NCI-H2081 treated with DMSO at 0.1 percent for 48 hours (cell line): ENCODE measurements around the gene BCORL1.

Experiments used
- DNase-seq: peaks from one replicate; lab custom pipeline; 2025; lab: John Stamatoyannopoulos, UW

Gene BCORL1

DNA sequence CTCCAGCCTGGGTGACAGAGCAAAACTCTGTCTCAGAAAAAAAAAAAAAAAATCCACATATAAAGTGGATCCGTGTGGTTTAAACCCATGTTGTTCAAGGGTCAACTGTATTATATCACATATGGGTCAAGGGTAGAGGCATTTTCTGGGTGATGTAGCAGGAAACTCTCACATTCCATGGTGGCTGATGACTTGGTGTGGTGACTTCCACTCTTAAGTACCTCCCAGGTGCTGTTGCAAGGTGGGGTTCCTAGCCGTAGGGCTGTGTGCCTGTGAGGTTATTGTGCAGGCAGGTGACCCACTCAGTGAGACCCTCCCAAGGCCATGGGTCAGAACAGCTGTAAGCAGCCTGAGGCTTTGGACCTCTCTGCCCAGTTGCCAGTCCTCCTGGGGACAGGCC is 110.8 kb downstream of the BCORL1 start:
- no peak for DNase-seq

DNA sequence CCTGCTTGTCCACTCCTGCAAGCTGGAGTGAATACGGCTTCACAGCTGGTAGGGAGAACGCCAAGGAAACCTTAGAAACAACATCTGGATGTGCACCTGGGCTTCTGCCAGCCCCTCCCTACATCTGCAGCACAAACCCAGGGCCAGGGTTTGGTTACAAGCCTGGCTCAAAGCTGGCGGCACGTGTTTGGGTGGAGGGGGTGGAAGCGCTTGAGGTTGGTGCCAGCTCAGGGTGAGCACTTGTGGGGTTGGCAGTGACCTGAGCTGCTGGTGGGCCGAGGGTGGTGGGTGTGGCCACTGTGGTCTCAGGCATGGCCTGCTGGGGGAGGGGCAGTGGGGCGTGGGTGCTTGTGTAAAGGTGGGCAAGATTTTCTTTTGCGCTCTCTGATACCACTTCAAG is 112.3 kb downstream of the BCORL1 start:
- DNase-seq: no peak

DNA sequence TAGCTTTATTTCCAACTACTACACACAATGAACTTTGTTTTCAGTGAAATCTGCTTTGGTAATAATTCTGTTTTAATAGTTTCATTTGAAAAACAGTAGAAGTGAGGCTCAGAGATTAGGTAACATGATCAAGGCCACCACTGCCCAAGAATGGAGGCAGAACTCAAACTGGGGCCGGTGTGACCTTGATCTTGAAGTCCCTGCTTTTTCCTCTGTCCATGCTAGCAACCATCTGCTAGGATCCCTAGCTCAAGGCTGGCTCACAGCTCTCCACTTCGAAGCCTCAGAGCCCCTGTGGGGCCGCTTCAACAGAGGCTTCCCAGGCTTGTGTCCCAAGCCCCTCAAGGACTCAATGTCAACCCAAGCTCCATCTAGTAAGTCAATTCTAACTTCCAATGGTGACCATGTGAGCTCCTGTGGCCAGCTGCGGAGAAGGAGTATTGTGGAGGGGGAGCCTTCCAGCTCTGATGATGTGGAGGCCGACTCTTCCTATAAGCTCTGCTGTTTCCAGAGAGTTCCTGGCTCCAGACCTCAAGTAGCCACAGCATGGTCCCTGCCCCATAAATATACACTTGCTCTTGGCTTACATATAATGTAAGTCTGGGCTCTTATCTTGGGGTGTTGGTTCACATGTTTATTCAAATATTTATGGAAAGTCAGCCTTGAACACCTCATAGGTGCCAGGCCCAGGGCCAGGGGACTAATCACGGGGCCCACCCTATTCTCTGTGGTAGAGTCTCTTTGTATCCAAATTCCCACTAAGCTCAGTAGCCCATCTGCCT is 113.0 kb downstream of the BCORL1 start:
- DNase-seq: no peak

DNA sequence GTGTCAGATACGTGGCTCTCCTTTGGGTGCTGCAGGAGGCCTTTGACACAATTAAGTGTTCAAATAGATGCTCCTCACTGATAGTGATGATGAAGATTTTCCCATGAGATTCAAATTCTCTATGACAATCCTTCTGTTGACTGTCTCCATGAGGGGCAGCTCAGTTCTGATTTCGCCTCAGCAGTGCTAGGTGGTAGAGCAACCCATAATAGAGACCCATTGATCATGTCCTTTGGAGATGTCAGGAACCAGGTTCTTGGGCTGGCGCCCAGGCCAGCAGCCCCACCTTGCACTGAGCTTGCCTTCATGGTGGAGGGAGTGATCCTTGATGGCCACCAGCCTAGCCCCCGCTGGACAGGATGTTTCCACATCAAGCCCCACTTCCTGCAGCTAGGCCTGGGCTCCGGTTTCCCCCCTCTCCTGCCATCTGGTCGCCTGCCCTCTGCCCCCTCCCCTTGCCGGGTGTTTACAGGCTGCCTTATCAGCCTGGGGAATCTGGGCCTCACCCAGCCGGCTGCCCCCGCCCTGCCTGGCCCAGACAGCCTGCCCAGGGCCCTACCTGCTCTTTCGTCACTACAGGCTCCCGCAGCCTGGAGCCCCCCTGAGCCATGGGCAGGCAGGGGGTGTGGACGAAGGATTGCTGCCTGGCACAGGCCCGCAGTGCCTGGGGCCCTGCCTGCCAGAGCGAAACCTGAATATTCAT is 115.2 kb downstream of the BCORL1 start:
- DNase-seq: no peak

DNA sequence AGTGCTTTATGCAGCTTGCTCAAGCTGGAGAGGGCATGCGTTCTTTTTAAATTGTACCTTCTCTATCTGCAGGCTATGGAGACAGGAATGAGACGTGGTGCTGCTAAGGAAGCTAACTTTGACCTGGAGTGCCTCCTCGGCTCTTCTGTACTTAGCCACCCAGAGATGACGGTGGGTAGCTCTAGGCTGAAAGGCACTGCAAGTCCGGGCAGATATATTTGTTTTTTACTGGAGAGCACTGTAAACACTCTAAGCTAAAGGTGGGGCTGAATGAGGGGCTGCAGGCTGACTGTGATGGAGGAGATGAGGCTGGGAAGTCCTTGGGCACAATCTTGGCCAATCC is 115.7 kb downstream of the BCORL1 start:
- DNase-seq: no peak

DNA sequence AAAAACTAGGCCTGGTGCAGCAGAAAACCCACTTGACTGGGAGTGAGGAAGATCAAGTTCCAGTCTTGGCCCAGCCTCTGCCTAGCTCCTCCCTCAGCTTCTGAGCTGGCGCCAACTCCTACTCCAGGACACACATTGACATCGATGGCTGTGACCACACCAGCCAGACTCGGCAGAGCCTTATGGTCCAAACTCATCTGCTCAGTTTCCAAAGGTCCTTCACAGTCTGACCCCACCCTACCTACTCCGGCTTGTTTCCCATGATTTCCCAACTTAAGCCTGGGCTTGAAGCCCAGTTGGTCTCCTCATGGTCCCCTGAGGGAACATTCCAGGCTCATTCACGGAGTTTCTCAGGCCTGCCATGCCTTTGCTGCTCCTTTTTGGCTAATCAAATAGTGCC is 117.7 kb downstream of the BCORL1 start:
- no peak for DNase-seq

DNA sequence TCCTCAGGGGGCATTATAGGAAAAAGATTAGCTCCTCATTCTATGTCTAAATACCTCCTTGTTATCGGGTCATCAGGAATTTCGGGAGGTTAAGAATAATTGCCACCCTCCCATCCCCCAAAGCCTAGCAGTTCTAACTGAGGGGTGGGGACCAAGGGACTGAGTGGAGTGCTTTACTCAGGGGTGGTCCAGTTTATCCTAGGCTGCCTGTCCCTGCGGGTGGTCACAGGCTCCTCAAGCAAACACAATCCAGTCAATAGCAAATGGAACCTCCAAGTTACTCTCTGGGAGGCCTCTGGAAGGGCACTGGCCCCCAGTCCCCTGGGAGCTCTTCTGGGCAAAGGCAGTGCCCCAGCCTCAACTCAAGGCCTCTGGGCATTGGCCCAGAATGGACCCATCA is 121.2 kb downstream of the BCORL1 start:
- no peak for DNase-seq

DNA sequence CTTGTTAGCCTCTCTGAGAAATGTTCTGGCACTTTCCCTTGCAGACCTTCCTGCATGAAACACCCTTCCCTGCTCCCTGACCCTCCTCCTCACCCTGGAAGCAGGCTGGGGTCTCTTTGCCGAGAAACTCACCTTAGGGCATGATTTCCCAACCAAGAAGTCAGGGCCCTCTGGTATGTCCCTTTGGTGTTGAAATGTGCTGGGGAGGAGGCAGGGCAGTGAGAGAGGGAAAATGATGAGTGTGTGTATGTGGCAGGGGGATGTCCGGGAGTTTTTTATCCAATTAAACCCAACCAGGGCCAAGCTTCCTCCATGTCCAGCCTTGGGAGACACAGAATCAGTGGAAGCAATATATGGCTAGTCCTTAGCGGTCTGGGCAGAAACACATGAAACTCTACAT is 122.8 kb downstream of the BCORL1 start:
- no peak for DNase-seq

DNA sequence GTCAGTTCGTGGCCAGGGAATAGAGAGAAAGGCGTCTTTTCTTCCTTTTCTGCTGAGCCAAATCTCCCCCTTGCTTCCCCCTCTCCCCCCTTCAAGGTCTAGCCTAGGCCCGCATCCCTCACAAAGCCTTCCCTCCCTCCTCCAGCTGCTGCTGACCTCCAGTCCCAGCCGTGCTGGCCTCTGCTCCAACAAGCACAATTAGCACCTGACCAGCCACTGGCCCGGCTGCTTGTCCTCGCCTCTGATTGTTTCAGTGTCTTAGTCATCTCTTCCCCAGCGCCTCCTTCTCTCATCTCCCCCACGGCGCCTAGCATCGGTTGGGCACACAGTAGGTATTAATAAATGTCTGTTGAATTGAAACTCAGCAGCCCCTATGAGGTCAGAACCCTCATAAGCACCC is 123.6 kb downstream of the BCORL1 start:
- DNase-seq: no peak
